ENCODE measurements around the gene ALLC. TPM values are rescaled to one million over a fixed set of nuclear protein-coding genes. Genes with fewer than 3 reads are reported as not detected.

The ALLC gene
- total RNA-seq, 2 donors from 2014 or later: 5.2 TPM; not detected in 1

DNA sequence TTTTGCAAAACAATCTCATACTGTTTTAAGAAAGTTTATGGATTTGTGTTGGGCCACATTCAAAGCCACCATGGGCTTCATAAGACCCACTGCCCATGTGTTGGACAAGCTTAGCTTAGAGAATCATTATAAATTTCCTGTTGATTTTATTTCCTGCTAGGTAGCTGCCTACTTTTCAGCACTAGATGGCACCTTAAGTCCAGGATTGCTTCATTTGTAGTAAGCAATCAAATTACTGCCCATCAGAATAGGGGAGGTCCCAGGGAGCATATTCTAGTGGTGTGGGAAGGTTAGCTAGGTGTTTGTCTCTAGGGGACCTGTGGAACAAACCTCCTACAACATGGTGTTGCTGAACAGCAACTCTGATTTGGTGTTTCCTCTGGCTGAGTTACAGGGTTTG, 34.4 kb downstream of the ALLC start:
- no peak for DNase-seq (ENCODE audit: low spot score)
- Histone ChIP-seq H3K27ac (no peak overlapping the region), H3K4me1 (replicated peaks) (no peaks in the 10 kb centered on the region), H3K27me3 (replicated peaks; ENCODE audit: insufficient read depth) (peaks cover 2% of the 10 kb centered on the region), H3K9me3 (no peaks in the 10 kb centered on the region), H3K4me3 (no peak overlapping the region), H3K36me3 (no peaks in the 10 kb centered on the region)
- TF ChIP-seq POLR2AphosphoS5 (IDR thresholded peaks at IDR 0.05): no peak
- TF ChIP-seq, protein P1, sequence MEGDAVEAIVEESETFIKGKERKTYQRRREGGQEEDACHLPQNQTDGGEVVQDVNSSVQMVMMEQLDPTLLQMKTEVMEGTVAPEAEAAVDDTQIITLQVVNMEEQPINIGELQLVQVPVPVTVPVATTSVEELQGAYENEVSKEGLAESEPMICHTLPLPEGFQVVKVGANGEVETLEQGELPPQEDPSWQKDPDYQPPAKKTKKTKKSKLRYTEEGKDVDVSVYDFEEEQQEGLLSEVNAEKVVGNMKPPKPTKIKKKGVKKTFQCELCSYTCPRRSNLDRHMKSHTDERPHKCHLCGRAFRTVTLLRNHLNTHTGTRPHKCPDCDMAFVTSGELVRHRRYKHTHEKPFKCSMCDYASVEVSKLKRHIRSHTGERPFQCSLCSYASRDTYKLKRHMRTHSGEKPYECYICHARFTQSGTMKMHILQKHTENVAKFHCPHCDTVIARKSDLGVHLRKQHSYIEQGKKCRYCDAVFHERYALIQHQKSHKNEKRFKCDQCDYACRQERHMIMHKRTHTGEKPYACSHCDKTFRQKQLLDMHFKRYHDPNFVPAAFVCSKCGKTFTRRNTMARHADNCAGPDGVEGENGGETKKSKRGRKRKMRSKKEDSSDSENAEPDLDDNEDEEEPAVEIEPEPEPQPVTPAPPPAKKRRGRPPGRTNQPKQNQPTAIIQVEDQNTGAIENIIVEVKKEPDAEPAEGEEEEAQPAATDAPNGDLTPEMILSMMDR (IDR thresholded peaks at IDR 0.05): peak in 2 of 4 experiments; percentile 33 to 37
- intact Hi-C loops (cut with DNase I): no loop called here

DNA sequence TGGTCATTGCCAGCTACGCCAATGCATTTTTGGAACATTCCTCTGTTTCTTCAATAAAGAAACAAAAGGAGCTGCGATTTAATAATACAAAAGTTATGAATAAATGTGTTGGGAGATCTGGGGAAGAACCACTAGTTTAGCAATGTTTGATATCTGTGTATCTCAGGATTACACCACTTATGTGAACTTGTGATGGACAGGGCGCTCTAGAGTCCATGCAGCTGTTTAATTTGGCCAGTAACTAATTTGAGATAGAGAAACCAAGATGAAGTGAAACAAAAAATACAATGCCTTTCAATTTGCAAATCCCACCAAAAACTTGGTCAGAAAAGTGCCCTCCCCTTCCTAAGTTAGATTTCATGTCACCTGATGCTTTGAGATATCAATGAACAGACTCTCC, 38.5 kb downstream of the ALLC start:
- no peak for DNase-seq (ENCODE audit: low spot score)
- intact Hi-C loops (cut with DNase I): no loop called here
- no peaks in the 10 kb centered on the region for H3K9me3 ChIP-seq
- no peak overlapping the region for H3K4me3 ChIP-seq
- no peaks in the 10 kb centered on the region for H3K36me3 ChIP-seq
- H3K4me1 ChIP-seq (replicated peaks): no peaks in the 10 kb centered on the region
- TF ChIP-seq, protein P1 (IDR thresholded peaks at IDR 0.05): no peak
- no peak for TF ChIP-seq POLR2A (IDR thresholded peaks at IDR 0.05)
- 77% methylated on average over 3 of the region's 3 CpGs for WGBS
- peaks cover 2% of the 10 kb centered on the region for H3K27me3 ChIP-seq (replicated peaks; ENCODE audit: insufficient read depth)
- H3K27ac ChIP-seq: no peak overlapping the region

GRCh38 chr2:3701071-3701470, 43.1 kb downstream of the ALLC start:
- intact Hi-C loops (cut with DNase I): no loop called here
- no peak for DNase-seq (ENCODE audit: low spot score)
- Histone ChIP-seq H3K36me3 (no peaks in the 10 kb centered on the region), H3K9me3 (no peaks in the 10 kb centered on the region), H3K27ac (no peak overlapping the region), H3K4me1 (replicated peaks) (no peaks in the 10 kb centered on the region), H3K4me3 (no peak overlapping the region), H3K27me3 (replicated peaks; ENCODE audit: insufficient read depth) (peaks cover 11% of the 10 kb centered on the region)
- 76% methylated on average over 5 of the region's 5 CpGs for WGBS
- TF ChIP-seq, protein P1 (IDR thresholded peaks at IDR 0.05): no peak
- TF ChIP-seq POLR2A (IDR thresholded peaks at IDR 0.05) (no peak), POLR2AphosphoS5 (IDR thresholded peaks at IDR 0.05) (no peak)

DNA sequence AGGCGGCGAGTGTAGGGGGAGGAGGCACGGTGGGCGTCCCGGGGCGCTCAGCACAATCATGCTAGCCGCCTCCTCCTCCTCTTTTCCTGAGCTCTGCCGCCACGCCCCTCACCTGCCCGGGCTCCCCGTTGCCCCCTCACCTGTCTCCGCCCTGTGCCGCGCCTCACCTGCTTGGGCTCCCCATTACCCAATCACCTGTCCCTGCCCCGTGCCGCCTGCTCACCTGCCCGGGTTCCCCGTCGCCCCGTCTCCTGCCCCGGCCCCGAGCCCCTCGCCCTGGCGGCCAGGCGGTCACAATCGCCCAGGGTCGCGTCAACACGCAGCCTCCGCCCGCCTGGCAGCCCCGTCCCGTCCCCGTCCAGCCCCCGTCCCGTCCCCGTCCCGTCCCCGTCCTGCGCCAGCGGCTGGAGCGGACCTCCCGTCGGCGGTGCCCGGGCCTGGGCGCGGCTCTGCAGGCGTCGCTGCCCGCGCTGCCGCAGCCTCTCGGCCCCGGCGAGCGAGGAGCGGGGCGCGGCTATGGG, 45.3 kb downstream of the ALLC start, which contains the start of gene DCDC2C:
TSS of gene DCDC2C (plus strand) at position 340 of the 521 bp plus-strand sequence. CDS start at position 517, 177 bp downstream.
- no peaks in the 10 kb centered on the region for H3K36me3 ChIP-seq
- no peak for DNase-seq (ENCODE audit: low spot score)
- peaks cover 11% of the 10 kb centered on the region for H3K27me3 ChIP-seq (replicated peaks; ENCODE audit: insufficient read depth)
- 12% methylated on average over 28 of the region's 60 CpGs for WGBS
- intact Hi-C loops (cut with DNase I): no loop called here
- TF ChIP-seq POLR2AphosphoS5 (IDR thresholded peaks at IDR 0.05): no peak
- no peak for TF ChIP-seq POLR2A (IDR thresholded peaks at IDR 0.05)
- TF ChIP-seq, protein P1 (IDR thresholded peaks at IDR 0.05): no peak
- peak within 1 kb of the TSS in 1 of 2 donors; percentile 8 for H3K4me3 ChIP-seq
- H3K4me1 ChIP-seq (replicated peaks): no peaks in the 10 kb centered on the region
- H3K27ac ChIP-seq: no peak within 1 kb of the TSS
- no peaks in the 10 kb centered on the region for H3K9me3 ChIP-seq

DNA sequence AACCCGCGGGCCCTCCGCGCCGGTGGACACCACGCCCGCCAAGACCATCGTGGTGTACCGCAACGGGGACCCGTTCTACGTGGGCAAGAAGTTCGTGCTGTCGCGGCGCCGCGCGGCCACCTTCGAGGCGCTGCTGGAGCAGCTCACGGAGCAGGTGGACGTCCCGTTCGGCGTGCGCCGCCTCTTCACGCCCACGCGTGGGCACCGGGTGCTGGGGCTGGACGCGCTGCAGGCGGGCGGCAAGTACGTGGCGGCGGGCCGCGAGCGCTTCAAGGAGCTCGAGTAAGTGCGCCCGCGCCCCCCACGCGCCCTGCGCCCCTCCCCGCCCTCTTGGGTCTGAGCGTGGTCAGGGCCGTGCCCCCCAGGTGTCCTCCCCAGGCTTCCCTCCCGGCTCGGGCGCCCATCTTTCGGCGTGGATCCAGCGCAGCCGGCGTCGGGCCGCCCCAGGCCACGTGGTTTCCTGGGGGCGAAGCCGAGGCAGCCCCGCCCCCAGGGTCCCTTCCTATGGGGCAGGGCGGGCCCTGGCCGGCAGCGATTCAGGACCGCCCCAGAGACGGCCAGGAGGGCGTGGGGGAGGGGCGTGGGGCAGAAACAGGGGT, 45.9 kb downstream of the ALLC start:
- no peak for DNase-seq (ENCODE audit: low spot score)
- H3K27ac ChIP-seq: no peak overlapping the region
- H3K4me3 ChIP-seq: peak overlapping the region in 1 of 2 donors; percentile 8

More for the DNA sequence above, 45.9 kb downstream of the ALLC start:
- Histone ChIP-seq H3K27me3 (replicated peaks; ENCODE audit: insufficient read depth) (peaks cover 11% of the 10 kb centered on the region), H3K36me3 (no peaks in the 10 kb centered on the region), H3K4me1 (replicated peaks) (no peaks in the 10 kb centered on the region), H3K9me3 (no peaks in the 10 kb centered on the region)
- intact Hi-C loops (cut with DNase I): no loop called here
- no peak for TF ChIP-seq POLR2A (IDR thresholded peaks at IDR 0.05)
- WGBS: 25% methylated on average over 29 of the region's 73 CpGs

Measured in prostate gland (tissue), 2 donors.